Cerebellar cortex (tissue), 1 donor: ENCODE data around the gene CSTPP1.
"Not testable (repeated sequence)": the region's sequence is repeated elsewhere in the genome, so short reads cannot be mapped to it uniquely, and the experiment has no call there.

Experiments
- DNase-seq: peaks from one replicate; pipeline ENCODE4 v3.0.0-alpha.2; 2015; ENCODE audit warnings: low spot score

Gene CSTPP1

DNA sequence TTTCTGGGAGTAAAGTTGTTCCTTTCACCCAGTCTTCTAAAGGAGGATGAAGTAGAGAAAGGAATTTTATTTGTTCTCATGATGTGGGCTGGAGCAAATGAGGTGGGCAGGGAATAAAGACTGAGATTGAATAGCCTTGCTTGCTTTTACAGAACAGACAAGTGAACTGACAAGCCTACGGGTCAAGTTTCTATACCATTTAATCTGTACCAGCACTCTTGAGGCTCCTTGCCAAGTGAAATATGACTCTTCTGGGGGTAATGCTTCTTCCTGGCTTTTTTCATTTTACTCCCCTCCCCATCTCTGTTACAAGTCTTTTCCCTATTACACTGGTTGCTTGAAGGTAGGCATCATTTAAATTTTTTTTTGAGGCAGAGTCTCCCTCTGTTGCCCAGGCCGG lies 54.8 kb downstream of the CSTPP1 start:
- DNase-seq: no peak

DNA sequence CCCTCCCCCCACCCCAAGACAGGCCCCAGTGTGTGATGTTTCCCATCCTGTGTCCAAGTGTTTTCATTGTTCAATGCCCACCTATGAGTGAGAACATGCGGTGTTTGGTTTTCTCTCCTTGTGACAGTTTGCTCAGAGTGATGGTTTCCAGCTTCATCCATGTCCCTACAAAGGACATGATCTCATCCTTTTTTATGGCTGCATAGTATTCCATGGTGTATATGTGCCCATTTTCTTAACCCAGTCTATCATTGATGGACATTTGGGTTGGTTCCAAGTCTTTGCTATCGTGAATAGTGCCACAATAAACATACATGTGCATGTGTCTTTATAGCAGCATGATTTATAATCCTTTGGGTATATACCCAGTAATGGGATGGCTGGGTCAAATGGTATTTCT lies 55.8 kb downstream of the CSTPP1 start:
- DNase-seq: not testable (repeated sequence)

DNA sequence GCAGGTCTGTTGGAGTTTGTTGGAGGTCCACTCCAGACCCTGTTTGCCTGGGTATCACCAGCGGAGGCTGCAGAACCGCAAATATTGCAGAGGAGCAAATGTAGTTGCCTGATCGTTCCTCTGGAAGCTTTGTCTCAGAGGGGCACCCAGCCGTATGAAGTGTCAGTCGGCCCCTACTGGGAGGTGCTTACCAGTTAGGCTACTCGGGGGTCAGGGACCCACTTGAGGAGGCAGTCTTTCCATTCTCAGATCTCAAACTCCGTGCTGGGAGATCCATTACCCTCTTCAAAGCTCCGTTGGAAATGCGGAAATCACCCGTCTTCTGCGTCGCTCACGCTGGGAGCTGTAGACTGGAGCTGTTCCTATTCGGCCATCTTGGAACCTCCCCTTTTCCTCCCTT lies 61.2 kb downstream of the CSTPP1 start:
- DNase-seq: not testable (repeated sequence)

DNA sequence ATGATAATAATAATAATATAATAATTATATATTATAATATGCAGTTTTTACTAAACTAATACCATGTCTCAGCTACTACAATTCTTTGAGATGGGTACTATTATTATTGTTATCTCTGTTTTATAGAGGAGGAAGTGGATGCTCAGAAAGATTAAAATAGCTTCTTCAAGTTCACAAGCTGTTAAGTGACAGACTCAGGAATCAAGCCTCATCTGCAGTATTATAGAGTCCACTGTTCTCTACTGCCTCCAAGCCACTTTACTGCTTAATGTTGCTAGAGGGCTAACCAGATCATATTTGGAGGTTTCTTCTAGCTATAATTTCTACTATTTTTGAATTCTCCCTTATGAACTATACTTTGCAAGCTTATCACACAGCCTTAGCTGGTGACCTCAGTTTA lies 62.7 kb downstream of the CSTPP1 start:
- no peak for DNase-seq

DNA sequence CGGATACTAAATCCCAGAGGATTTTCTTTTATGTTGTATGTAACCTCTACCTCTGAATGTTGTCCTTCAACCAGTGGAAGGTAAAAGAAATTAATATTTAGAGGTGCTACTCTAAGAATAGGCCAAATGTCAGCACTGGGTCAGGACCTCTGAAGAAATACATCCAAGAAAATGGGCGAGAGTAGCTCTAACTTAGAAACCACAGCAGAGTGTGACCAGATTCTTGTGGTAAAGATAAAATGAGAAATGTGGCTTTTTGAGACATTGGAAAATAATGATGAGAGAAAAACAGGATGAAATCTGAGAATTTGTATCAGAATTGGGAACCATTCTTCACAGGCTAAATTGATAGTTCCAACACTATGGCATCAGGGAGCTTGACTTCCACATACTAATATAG lies 63.5 kb downstream of the CSTPP1 start:
- DNase-seq: no peak

DNA sequence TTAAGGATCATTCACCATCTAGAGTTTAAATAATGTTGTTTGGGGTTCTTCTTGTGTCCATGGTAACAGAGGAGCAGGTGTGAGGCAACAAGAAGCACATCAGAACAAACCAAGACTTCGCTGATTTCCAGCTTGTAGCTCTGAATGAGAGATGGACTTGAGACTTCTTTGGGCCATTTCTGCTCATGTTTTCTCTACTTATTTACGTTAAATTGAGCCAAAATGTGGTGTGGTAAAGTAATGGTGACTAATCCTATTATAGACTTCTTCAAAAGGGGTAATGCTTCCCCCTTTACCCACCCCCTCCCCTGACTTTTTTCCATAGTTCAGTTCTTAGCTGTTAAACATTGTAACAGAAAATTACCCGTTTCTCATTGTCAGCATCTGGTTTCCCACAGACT lies 65.2 kb downstream of the CSTPP1 start:
- DNase-seq: no peak

DNA sequence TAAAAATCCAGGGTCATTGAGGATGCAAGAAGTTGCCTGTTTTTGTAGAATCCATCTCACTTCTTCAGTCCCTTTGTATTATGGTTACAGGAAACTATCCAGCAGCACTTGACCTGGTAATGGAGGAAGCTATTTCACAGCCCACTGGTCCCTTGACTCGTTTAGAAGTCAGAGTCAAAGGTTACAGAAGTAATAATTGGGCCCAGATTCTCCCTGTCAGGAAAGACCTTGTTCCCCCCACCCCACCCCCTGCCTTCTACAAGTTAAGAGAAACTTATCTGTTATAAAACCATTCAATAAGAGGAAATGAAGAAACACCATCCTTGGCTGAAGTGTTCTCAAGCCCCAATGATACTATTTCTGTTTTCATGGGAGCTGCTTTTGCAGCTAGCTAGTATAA lies 65.8 kb downstream of the CSTPP1 start:
- no peak for DNase-seq

DNA sequence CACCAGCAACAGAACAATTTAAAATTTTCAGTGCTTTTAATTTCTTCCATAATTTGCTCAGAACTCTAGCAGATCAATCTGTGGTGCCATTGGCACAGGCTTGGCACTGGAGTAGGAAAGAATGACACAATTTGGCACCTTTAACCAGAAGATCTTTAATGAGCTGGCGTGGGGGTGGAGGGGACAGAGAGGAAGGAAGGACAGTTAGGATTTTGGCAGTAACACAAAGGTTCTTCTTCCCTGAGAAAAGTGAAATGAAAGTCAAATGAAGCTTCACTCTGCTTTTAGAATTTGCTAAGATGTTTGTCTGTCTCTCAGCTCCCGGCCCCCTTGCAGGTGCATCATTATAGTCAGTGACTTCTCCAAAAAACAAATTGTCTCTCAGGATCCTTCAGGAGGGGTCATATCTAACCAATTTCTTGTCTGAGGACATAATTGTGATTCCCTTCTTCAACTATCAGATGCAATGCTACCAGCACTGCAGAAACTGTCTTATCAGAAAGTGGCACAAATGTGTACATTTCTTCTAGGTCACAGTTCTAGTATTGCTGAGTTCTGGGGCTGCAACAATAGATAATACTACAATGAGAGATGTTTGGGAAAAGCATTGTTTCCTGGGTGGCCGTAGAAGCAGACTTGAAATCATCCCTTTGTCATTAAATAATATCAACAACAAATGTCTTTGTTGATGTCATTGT lies 66.8 kb downstream of the CSTPP1 start:
- no peak for DNase-seq

DNA sequence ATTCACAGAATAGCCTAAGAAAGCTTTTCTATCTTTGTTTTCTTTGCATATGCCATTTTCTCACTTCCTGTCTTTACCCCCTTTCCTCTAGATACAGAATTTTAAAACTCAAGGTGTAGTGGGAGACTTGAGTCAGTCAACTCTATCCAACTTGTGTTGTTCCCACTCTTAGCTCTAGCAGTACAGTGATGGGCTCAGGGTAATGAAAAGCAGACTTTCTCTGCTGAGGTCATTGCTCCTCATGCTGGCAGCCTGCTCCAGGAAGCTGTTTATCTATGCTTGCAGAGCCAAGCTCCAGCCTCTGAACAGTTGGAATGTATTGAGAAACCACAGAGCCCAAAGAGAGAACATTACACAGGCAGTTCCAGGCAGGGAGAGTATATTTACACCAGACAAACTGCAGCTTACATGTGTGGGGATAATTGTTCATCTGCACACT lies 68.1 kb downstream of the CSTPP1 start:
- DNase-seq: peak; percentile 93

DNA sequence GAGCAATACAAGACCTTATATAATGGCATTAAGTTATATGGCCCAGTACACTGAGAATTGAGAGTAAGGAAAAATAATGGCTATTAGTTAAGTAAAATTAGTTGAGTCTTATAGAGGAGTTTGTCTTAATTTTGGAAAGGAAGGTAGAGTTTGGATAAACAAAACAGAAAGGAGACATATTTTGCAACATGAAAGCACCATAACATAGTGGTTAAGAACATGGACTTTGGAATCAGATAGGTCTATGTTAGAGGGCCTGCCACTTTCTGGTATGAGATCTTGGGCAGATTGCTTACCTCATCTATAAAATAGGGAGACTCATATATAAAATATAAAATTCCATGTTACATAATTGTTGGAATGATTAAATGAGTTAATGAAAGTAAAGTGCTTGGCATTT lies 68.9 kb downstream of the CSTPP1 start:
- DNase-seq: no peak

DNA sequence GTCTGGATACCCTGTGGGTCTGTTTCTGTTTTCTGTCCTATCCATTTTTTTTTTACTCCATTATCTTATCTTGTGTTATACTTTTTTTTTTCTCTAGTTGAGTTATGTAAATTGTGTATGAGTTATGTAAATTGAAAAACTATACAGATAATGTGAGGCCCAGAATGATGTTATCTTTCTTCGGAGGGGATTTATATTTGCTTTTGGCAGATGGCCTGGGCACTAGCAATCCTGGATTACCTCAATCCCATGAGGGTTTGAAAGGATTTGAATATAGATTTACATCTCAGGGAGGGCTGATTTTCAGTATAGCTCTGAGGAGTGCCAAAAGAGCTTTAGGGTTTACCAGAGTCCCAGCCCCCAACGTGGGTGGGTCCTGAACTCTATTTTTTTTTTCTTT lies 71.0 kb downstream of the CSTPP1 start:
- DNase-seq: no peak

DNA sequence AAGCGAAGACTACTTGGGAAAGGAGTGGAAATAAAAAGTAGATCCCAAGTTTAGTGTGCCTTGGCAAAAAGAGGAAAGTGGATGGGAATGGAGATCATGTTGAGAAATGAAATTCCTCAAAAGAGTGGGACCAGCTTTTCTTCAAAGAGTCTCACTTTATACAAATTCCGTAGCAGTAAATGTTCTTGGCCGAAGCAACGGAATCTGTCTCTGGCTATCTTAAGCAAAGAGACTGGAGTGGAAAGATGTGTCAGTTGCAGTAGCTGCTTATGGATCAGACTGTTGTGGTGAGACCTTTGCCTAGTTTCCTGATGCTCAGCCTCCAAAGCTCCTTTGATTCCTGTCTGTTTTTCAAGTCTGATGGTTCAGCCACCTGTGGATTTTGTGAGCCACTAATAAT lies 73.6 kb downstream of the CSTPP1 start:
- no peak for DNase-seq

DNA sequence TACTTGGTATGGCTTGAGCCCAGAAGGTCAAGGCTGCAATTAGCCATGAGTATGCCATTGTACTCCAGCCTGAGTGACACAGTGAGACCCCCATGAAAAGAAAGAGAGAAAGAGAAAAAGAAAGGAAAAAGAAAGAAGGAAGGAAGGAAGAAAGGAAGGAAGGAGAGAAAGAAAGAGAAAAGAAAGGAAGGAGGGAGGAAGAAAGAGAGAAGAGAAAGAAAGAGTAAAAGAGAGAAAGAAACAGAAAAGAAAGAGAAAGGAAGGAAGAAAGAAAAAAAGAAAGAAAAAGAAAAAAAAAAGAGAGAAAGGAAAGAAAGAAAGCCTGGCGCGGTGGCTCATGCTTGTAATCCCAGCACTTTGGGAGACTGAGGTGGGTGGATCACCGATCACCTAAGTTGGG lies 77.5 kb downstream of the CSTPP1 start:
- no peak for DNase-seq

DNA sequence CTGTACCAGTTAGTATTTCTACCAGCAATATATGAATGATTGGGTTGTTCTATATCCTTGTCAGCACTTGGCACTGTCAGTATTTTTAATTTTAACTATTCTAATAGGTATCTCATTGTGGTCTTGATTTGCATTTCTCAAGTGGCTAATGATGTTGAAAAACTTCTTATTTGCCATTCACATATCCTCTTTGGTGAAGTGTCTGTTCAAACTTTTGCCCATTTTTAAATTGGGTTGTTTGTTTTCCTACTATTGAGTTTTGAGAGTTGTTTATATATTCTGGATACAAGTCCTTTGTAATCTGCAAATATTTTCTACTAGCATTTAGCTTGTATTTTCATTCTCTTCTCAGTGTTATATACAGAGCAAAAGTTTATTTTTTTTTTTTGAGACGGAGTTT lies 82.1 kb downstream of the CSTPP1 start:
- no peak for DNase-seq

DNA sequence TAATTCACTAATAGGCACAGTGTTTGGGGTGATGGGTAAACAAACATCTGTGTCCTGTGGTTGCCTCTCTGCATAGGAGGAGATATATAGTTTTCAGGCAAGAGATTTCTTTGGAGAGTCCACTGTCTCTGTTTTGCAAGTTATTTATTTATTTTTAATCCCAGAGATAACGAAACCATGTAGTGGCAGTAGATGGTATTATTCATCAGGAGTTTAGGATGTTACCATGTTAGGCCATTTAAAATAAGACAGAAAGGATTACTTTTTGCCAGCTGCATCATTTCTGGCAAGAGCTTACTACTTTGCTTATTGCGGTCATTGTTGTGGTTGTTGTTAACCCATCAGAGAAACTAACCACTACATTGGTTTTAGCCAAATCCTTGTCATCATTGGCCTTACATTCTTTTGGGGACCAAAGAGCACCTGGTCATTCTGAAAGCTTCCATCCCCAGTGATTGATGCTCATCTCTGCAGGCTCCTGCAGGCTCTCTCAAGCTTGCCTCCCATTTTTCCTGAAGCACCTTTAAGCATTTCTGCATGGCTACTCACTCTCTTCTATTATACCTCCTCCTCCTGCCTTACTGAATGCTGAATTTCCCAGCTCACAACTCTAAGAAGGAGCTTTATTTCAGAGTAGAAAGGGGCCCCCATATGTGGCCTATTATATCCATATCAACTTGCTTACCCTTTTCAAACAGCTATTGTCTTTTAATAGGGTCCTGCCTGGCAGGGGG lies 84.4 kb downstream of the CSTPP1 start:
- no peak for DNase-seq

DNA sequence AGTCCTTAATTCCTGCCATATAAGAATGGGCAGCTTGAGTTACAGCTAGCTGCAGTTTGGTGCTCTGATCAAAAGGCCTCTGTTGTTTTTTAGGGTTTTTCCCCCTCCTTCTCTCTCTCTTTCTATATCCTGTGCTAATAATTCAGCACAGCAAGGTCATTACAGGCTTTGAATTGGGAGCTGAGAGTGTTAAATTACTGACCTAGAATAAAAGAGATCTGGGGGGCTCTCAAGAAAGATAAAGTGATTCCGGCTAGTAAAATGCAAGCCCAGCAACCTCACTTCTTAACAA lies 84.9 kb downstream of the CSTPP1 start:
- no peak for DNase-seq

DNA sequence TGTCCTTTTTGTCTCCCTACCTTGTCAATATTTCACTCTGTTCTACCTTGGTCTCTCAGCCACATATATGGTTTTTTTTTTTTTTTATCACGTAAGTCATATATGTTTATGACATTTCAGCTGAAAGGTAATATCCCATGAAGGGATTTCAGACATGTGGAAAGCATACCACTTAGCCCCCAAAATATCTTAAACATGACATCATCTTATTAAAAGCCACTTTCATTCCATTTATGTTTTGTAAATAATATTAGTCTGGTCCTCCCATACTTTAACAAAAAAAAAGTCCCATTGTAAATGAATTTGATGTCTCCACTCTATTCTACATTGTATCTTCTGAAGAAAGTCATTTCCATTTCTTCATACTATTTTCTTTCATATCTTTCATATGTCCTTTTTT lies 85.4 kb downstream of the CSTPP1 start:
- DNase-seq: no peak

DNA sequence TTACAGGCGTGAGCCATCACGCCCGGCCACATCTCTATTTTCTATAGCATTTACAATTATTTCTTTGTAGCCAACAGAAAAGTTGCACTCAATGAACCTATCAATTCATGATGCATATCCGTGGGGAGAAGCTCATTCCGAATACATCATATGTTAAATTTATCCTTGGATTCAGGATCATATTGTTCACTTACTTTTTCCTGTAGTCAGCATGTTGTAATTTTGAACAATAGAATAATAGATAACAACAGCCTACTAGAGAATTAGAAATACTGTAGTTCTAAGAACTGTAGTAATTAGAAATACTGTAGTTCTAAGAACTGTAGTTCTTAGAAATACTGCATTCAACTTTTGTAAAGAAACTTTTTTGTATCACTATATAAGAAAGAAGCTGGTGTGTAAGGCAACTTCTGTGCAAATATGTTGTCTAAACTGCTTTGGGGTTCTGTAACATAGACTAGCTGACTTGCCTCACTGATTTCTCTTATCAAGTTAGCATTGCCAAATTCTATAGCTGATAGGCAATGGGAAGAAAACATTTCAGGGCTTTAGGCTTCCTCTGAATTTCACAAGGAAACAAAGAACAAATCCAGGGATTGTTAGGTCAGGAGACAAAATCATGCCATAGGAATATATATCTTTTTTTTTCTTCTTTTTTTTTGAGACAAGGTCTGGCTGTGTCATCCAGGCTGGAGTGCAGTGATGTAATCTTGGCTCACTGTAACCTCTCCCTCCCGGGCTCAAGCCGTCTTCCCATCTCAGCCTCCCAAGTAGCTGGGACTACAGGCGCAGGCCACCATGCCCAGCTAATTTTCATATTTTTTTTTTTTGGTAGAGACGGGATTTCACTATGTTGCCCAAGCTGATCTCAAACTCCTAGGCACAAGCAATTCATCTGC lies 91.9 kb downstream of the CSTPP1 start:
- no peak for DNase-seq

DNA sequence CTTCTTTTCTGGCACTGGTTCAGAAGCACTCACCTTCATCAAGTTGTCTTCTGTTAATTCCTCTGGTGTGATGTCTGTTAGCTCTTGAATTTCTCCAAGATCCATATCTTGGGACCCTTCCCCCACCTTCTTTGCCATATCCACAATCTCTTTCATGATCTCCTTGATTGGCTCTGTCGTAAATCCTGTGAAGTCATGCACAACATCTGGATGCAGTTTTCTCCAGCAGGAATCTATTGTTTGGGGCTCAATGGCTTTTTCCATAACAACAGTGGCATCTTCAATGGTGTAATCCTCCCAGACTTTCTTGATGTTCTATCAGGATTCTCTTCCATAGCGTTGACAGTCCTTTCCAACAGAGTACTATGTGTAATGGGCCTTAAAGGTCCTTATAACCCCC lies 96.9 kb downstream of the CSTPP1 start:
- no peak for DNase-seq

DNA sequence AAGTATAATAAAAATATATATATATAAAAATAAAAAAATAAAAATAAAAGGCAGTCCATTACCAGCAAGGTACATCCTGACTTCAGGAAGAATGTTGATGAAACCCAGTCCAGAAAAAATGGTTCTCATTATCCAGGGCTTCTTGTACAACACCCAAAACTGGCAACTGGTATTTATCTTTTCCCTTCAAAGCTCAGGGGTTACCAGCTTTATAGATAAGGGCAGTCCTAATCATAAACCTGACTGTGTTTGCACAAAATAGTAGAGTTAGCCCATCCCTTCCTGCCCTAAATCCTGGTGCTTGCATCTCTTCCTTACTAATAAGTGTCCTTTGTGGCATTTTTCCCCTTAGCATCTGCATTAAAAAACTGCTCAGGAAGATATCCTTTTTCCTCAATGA lies 97.5 kb downstream of the CSTPP1 start:
- DNase-seq: no peak

DNA sequence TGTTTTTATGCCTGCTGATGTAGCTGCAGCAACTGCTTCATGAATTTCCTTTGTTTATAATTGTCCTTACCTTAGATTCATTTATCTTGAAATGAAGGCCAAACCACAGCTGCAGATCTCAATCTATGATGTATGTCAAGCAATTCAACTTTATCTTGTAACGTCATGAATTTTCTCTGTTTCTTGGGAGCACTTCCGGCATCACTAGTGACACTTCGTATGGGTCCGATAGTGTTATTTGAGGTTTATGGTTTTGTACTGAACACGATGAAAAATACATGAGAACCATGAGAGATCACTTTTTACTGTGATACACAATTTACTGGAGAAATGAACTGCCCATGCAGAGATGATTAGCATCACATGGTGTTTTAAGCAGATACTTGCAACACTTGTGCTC lies 98.5 kb downstream of the CSTPP1 start:
- DNase-seq: no peak

DNA sequence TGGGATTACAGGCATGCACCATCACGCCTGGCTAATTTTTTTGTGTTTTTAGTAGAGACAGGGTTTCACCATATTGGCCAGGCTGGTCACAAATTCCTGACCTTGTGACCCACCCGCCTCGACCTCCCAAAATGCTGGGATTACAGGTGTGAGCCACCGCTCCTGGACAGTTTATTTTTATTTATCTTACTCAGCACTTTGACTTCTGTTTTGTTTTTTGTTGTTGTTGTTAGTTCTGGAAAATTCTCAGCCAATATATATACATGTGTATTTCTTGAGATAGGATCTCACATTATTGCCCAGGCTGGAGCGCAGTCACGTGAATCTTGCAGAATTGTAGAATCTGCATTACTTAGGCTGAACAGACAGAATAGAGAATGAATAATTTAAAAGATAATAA lies 107.6 kb downstream of the CSTPP1 start:
- DNase-seq: no peak

DNA sequence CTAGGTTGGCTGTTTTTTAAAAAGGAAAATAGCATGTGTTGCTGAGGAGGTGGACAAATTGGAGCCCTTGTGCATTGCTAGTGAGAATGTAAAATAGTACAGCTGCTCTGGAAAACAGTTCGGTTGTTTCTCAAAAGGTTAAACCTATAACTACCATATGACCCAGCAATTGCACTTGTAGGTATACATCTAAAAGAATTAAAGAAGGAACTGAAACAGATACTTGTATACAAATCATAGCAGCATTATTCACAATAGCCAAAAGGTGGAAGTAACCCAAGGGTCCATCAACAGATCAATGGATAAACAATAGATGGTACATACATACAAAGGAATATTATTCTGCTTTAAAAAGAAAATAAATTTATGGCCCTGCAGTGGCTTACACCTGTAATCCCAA lies 111.4 kb downstream of the CSTPP1 start:
- DNase-seq: no peak
